ENCODE results near the gene ARTN.

DNA sequence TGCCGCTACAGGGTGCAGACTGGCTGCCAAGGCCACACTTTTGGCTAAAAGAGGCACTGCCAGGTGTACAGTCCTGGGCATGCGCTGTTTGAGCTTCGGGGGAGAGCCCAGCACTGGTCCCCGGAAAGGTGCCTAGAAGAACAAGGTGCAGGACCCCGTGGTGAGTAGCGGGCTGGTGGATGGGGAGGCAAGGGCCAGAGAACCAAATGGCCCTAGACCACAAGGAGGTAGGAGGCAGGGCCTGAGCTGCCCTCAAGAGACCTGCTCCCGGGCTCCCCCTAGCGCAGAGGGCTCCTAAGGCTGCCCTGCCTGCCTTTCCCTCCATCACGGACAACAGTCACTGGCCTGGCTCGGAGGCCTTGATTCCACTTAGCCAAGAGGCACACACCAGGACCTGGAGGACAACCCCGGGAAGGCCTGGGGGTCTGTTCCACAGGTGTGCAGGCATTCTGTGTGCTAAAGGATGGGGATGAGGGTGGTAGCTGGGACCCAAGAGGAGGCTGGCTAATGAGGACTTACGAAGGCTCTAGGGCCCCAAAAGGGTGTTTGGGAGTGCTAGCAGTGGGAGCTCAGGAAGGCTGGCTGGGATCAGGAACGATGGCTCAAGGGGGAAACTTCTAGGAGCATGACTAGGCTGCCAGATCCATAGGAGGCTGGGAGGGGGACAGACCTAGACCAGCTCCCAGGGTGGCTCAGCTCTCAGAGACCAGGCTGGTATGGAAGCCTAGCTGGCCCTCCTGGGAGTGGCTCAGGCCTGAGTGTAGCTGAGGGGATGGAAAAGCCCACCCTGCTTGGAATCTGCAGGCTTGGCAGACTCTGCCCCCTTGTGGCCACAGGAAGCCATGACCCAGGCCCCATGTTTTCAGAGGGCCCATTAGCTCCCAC is 742 bp downstream of the ARTN start:
- TF ChIP-seq, protein P1, sequence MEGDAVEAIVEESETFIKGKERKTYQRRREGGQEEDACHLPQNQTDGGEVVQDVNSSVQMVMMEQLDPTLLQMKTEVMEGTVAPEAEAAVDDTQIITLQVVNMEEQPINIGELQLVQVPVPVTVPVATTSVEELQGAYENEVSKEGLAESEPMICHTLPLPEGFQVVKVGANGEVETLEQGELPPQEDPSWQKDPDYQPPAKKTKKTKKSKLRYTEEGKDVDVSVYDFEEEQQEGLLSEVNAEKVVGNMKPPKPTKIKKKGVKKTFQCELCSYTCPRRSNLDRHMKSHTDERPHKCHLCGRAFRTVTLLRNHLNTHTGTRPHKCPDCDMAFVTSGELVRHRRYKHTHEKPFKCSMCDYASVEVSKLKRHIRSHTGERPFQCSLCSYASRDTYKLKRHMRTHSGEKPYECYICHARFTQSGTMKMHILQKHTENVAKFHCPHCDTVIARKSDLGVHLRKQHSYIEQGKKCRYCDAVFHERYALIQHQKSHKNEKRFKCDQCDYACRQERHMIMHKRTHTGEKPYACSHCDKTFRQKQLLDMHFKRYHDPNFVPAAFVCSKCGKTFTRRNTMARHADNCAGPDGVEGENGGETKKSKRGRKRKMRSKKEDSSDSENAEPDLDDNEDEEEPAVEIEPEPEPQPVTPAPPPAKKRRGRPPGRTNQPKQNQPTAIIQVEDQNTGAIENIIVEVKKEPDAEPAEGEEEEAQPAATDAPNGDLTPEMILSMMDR (IDR thresholded peaks at IDR 0.05; ENCODE audit: low read depth, low read length), result peak; percentile 58
- TF ChIP-seq EZH2phosphoT487 (IDR thresholded peaks at IDR 0.05; ENCODE audit: low read depth), result no peak
